Stimulated activated CD4-positive, alpha-beta T cell treated with anti-CD3 and anti-CD28 coated beads, Interleukin-15, amount 100 ng/mL, for 48 hours (primary cell): ENCODE measurements around the gene SRPX.

Source experiments
- DNase-seq, 2 donors: peaks; one replicate each; pipeline ENCODE4 v3.0.0-alpha.2; 2020; ENCODE audit warnings: low read depth in 2 of 2

SRPX gene

GRCh38 chrX:38211891-38212635, 8.6 kb downstream of the SRPX start:
- no peak for DNase-seq

GRCh38 chrX:38206542-38206941, 14.1 kb downstream of the SRPX start:
- no peak for DNase-seq

DNA sequence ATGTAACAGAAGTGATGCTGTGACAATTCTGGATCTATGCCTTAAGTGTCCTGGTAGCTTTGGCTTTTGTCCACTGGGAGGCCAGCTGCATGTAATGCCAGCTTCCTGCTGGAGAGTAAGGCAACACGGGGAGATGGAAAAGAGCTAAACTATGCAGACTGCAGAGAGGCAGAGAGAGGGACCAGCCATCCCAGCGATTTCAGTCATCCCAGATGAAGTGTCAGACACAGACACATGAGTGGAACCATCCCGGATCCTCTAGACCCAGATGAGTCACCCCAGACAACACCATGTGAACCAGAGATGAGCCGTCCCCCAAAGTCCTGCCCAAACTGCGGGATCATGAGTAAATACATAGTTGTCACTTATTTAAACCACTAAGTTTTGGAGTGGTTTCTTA, 14.6 kb downstream of the SRPX start:
- DNase-seq, result no peak

- DNase-seq, result no peak
Measured at GRCh38 chrX:38205039-38205438, 15.6 kb downstream of the SRPX start.

GRCh38 chrX:38192007-38192810, 28.5 kb downstream of the SRPX start:
- peak in 1 of 2 donors; percentile 2 for DNase-seq

GRCh38 chrX:38189431-38190250, 31.0 kb downstream of the SRPX start:
- DNase-seq, result no peak

- no peak for DNase-seq
Measured at GRCh38 chrX:38183596-38183995, 37.1 kb downstream of the SRPX start.

DNA sequence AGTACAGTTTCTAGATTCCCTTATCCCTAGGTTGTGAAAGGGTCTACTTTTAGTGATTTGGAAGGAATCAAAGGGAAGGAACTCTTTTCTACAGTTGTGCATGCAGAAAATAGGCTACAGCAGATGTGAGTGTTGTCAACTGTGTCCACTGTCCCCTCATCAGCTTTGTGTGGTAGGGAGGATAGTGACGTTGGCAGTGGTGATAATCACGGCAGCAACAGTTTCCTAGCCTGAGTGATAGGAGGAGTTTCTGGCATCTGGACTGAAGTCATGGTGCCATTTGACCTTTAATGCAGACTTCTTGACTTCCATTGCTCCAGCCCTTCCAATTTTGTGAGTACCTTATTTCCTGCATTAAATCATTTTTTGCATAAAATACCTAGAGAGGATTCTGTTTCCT, 39.3 kb downstream of the SRPX start:
- DNase-seq, result no peak

- no peak for DNase-seq
Measured at GRCh38 chrX:38178396-38178795, 42.3 kb downstream of the SRPX start.

DNA sequence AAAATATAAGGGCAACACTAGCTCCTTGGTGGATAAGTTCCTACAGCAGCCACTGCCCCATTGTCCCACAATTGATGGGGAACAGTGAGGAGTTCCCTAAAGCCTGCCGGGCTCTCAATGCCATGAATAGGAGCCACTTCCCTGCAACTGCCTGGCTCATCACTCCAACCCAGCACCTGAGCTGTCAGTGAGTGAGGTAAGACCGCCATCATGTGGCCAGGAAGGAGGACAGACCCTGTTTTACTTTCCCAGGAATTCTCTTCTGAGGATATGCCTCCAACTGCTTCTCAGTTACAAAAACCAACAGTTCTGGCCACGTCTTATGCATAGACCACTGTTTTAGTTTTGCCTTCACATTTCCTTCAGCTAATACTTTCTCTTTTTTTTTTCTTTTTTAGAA, 45.5 kb downstream of the SRPX start:
- DNase-seq, result no peak

GRCh38 chrX:38172596-38172995, 48.1 kb downstream of the SRPX start:
- DNase-seq, result no peak

DNA sequence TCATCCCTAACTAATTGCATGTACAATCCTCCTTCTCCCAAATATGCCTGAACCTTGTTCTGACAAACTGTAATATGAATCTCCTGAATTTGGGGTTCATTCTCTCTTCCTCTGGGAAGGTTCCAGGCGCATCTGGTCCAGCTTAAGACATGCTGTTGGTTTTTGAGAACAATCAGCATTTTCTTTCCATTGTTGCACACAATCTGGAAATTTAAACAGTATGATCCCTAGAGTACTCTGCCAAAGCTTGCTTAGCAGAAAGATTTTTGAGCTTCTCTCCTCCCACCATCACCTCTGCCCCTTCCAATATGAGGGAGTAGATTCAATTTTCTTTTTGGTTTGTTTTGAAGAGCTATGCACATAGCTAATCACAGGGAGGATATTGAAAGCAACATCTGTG, 50.1 kb downstream of the SRPX start:
- DNase-seq, result no peak

GRCh38 chrX:38166478-38167083, 54.1 kb downstream of the SRPX start:
- peak in 1 of 2 donors; percentile 4 for DNase-seq

DNA sequence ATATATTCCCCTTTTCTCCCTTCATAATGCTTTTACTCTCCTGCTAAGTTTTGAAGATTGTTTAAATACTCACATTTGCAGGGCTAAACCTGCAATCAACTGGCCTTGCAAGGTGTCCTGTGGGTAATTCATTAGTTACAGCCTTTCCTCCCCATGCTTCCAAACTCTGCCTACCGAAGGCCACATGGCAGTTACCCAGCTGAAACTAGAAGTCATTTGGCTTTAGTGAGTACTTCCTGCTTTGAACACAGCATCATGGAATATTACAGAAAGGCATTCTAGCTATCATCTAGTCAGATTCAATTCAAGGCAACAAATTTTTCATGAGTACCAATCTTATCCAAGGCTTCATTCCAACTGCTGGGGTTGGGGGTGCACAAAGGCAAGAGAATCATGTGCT, 55.6 kb downstream of the SRPX start:
- DNase-seq, result no peak

GRCh38 chrX:38163193-38163592, 57.5 kb downstream of the SRPX start:
- DNase-seq, result no peak

DNA sequence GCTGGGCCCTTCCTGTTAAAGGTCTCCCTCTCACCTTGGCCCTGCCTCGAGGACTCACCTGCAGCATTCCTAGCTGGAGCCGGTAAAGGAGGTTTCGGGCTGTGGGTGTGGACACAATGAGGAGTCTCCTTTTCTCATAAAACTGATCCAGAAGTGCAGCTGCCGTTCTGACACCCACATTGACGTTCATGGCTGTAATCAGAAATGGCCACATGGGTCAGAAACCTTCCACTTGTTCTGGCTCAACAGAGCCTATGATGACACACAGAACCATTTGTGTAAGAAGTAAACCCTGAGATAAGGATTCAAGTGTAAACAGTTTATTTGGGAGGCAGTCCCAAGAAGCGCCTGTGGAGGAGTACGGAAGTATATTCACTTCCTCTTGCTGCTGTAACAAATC, 63.8 kb downstream of the SRPX start:
- DNase-seq, result no peak

- no peak for DNase-seq
Measured at GRCh38 chrX:38154818-38155217, 65.9 kb downstream of the SRPX start.

GRCh38 chrX:38154340-38154739, 66.3 kb downstream of the SRPX start:
- DNase-seq, result no peak

GRCh38 chrX:38151441-38151840, 69.2 kb downstream of the SRPX start:
- DNase-seq, result no peak

DNA sequence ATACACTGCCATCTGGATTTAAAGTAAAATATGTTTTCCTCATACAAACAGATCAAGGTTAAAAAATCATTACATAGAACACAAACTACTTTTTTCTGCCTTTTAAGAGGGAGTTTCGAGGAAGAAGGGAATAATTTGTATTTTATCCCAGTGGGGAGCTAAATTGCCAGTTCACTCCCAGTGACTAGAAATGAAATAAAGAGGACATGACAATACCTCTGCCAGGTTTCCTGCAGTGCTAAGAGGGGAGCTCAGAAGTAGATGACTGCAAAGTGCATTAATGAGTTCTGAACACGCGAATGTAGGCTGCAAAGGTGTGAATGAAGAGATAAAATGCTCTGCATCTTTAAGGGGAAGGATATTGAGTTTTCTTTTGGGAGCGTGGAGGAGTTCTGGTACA, 69.7 kb downstream of the SRPX start:
- no peak for DNase-seq

DNA sequence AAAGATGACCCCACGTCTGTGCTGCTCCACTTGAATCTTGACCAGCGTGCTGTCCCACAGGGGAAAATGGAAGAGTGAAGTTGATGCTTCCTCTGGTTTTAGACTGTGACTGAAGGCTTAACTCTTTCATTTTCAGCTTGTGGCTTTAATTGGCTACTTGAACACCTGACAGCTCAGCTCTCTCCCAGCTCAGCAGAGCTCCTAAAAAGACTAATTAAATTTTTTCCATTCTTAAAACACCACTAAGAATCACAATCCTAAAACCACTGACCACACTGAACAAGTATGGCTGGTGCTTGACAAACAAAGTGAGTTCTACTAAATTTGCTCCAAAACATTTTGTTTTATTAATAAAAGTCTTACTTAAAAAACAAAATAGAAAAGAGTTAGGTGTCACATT, 71.7 kb downstream of the SRPX start:
- no peak for DNase-seq

DNA sequence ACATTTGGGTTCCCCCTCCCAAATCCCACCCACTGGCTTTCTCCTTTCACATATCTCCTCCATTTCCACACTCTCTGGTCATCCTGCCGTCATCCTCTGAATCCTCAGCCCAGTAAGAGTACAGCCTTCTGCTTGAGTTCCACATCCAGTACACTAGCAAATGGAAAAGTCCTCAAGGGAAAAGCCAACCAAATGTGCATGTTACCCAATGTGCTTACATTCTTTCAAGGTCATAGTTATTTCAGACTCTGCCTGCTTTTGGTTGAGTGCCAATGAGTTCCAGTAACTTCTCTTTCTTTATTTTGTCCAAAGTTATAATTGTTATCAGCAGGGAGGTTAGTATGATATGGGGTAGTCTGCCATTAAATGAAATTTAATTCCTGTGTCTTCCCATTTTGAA, 78.1 kb downstream of the SRPX start:
- DNase-seq, result no peak
